Bronchial epithelial cell (primary cell): ENCODE results near the gene CADM1. TPM values are rescaled to one million over a fixed set of nuclear protein-coding genes. Genes with fewer than 3 reads are reported as not detected.

Source experiments
- DNase-seq: peaks from one replicate; pipeline ENCODE4 v3.0.0-alpha.2; 2010; ENCODE audit warnings: low read depth
- FAIRE-seq: peaks from 2 replicates; lab custom pipeline; 2011; peaks lifted over from hg19 to GRCh38; lab: Jason Lieb, UNC
- H3K27me3 ChIP-seq: 2 replicates; pipeline ENCODE4 v1.5.1; 2011; ENCODE audit warnings: low read length; ENCODE audit not compliant: control insufficient read depth, insufficient read depth
- H3K36me3 ChIP-seq: 2 replicates; pipeline ENCODE4 v1.5.1; 2011; ENCODE audit warnings: low read length; ENCODE audit not compliant: control insufficient read depth, insufficient read depth
- H3K4me3 ChIP-seq: 2 replicates; pipeline ENCODE4 v1.5.1; 2011; ENCODE audit warnings: mild to moderate bottlenecking, low read depth, low read length, control low read depth
- CTCF ChIP-seq: IDR thresholded peaks from 2 replicates; pipeline ENCODE4 v1.5.1; 2011; ENCODE audit warnings: mild to moderate bottlenecking, moderate library complexity, low read length, control low read depth, inconsistent platforms; ENCODE audit not compliant: insufficient read depth, severe bottlenecking
- total RNA-seq: library from RNA; depleted of rRNA; stranded (reverse); fragments of >200 nt; gene quantifications from 2 replicates; pipeline ENCODE4 v1.2.1, GENCODE V29; 2014

Gene CADM1
- total RNA-seq, 1 donor from 2014 or later: 1.6 TPM

- FAIRE-seq: no peak
- no peaks in the 10 kb centered on the region for H3K36me3 ChIP-seq
- no peak for DNase-seq
- no peak for TF ChIP-seq CTCF
- no peak overlapping the region for H3K4me3 ChIP-seq
- H3K27me3 ChIP-seq: no peaks in the 10 kb centered on the region
Measured at GRCh38 chr11:115219376-115219775, 284.8 kb downstream of the CADM1 start.

- TF ChIP-seq CTCF: no peak
- Histone ChIP-seq H3K36me3 (no peaks in the 10 kb centered on the region), H3K27me3 (no peaks in the 10 kb centered on the region), H3K4me3 (no peak overlapping the region)
- FAIRE-seq (no peak), DNase-seq (no peak)
Measured at GRCh38 chr11:115217726-115218311, 286.4 kb downstream of the CADM1 start.

- DNase-seq (peak; percentile 8), FAIRE-seq (no peak)
- Histone ChIP-seq H3K27me3 (no peaks in the 10 kb centered on the region), H3K4me3 (no peak overlapping the region), H3K36me3 (no peaks in the 10 kb centered on the region)
- peak; percentile 36 for TF ChIP-seq CTCF
Measured at GRCh38 chr11:115215694-115216617, 288.3 kb downstream of the CADM1 start.

- Histone ChIP-seq H3K36me3 (no peaks in the 10 kb centered on the region), H3K4me3 (no peak overlapping the region), H3K27me3 (no peaks in the 10 kb centered on the region)
- no peak for TF ChIP-seq CTCF
- DNase-seq (no peak), FAIRE-seq (no peak)
Measured at GRCh38 chr11:115214644-115215234, 289.5 kb downstream of the CADM1 start.

GRCh38 chr11:115213007-115213406, 291.2 kb downstream of the CADM1 start:
- Histone ChIP-seq H3K4me3 (no peak overlapping the region), H3K27me3 (no peaks in the 10 kb centered on the region), H3K36me3 (no peaks in the 10 kb centered on the region)
- no peak for TF ChIP-seq CTCF
- no peak for DNase-seq
- FAIRE-seq: no peak
